ENCODE measurements around the gene TBCA. TPM values are rescaled to one million over a fixed set of nuclear protein-coding genes. Genes with fewer than 3 reads are reported as not detected.

Gene TBCA
- total RNA-seq, 1 donor from 2014 or later = 106 TPM

- Histone ChIP-seq H3K27me3 (ENCODE audit: control insufficient read depth in 3 of 3, insufficient read depth in 3 of 3, low read length in 3 of 3) (no peaks in the 10 kb centered on the region), H3K36me3 (ENCODE audit: control insufficient read depth in 3 of 3, insufficient read depth in 3 of 3, low read length in 3 of 3) (peaks cover 0 to 13% (median 6%) of the 10 kb centered on the region in 3 donors), H3K27ac (ENCODE audit: low read depth, low read length) (no peak overlapping the region), H3K9me3 (ENCODE audit: control insufficient read depth in 3 of 3, low read length in 3 of 3) (peaks cover 0 to 2% (median 0%) of the 10 kb centered on the region in 3 donors), H3K4me1 (ENCODE audit: control insufficient read depth in 3 of 3, insufficient read depth in 3 of 3, low read length in 3 of 3) (no peaks in the 10 kb centered on the region), H3K9ac (ENCODE audit: low read depth in 1 of 3, low read length in 3 of 3) (no peak overlapping the region), H3K4me3 (ENCODE audit: low read length in 3 of 3) (no peak overlapping the region)
Observed at GRCh38 chr5:77693913-77694312, 82.2 kb downstream of the TBCA start.

- H3K4me3 ChIP-seq (ENCODE audit: low read length in 3 of 3) = no peak overlapping the region
- no peaks in the 10 kb centered on the region for H3K9me3 ChIP-seq (ENCODE audit: control insufficient read depth in 3 of 3, low read length in 3 of 3)
- H3K27me3 ChIP-seq (ENCODE audit: control insufficient read depth in 3 of 3, insufficient read depth in 3 of 3, low read length in 3 of 3) = no peaks in the 10 kb centered on the region
- no peaks in the 10 kb centered on the region for H3K36me3 ChIP-seq (ENCODE audit: control insufficient read depth in 3 of 3, insufficient read depth in 3 of 3, low read length in 3 of 3)
- no peak overlapping the region for H3K27ac ChIP-seq (ENCODE audit: low read depth, low read length)
- no peaks in the 10 kb centered on the region for H3K4me1 ChIP-seq (ENCODE audit: control insufficient read depth in 3 of 3, insufficient read depth in 3 of 3, low read length in 3 of 3)
- H3K9ac ChIP-seq (ENCODE audit: low read depth in 1 of 3, low read length in 3 of 3) = no peak overlapping the region
Observed at GRCh38 chr5:77683171-77683732, 92.9 kb downstream of the TBCA start.

GRCh38 chr5:77670526-77670925 is 105.6 kb downstream of the TBCA start:
- no peak overlapping the region for H3K9ac ChIP-seq (ENCODE audit: low read depth in 1 of 3, low read length in 3 of 3)
- no peak overlapping the region for H3K27ac ChIP-seq (ENCODE audit: low read depth, low read length)
- no peaks in the 10 kb centered on the region for H3K36me3 ChIP-seq (ENCODE audit: control insufficient read depth in 3 of 3, insufficient read depth in 3 of 3, low read length in 3 of 3)
- H3K4me3 ChIP-seq (ENCODE audit: low read length in 3 of 3) = no peak overlapping the region
- H3K9me3 ChIP-seq (ENCODE audit: control insufficient read depth in 3 of 3, low read length in 3 of 3) = no peaks in the 10 kb centered on the region
- no peaks in the 10 kb centered on the region for H3K4me1 ChIP-seq (ENCODE audit: control insufficient read depth in 3 of 3, insufficient read depth in 3 of 3, low read length in 3 of 3)
- H3K27me3 ChIP-seq (ENCODE audit: control insufficient read depth in 3 of 3, insufficient read depth in 3 of 3, low read length in 3 of 3) = peaks cover 0 to 3% (median 2%) of the 10 kb centered on the region in 3 donors

- Histone ChIP-seq H3K27ac (ENCODE audit: low read depth, low read length) (no peak overlapping the region), H3K27me3 (ENCODE audit: control insufficient read depth in 3 of 3, insufficient read depth in 3 of 3, low read length in 3 of 3) (peaks cover 0 to 3% (median 2%) of the 10 kb centered on the region in 3 donors), H3K4me3 (ENCODE audit: low read length in 3 of 3) (no peak overlapping the region), H3K9ac (ENCODE audit: low read depth in 1 of 3, low read length in 3 of 3) (no peak overlapping the region), H3K4me1 (ENCODE audit: control insufficient read depth in 3 of 3, insufficient read depth in 3 of 3, low read length in 3 of 3) (no peaks in the 10 kb centered on the region), H3K36me3 (ENCODE audit: control insufficient read depth in 3 of 3, insufficient read depth in 3 of 3, low read length in 3 of 3) (no peaks in the 10 kb centered on the region), H3K9me3 (ENCODE audit: control insufficient read depth in 3 of 3, low read length in 3 of 3) (no peaks in the 10 kb centered on the region)
Observed at GRCh38 chr5:77669677-77670076, 106.5 kb downstream of the TBCA start.

- Histone ChIP-seq H3K9me3 (ENCODE audit: control insufficient read depth in 3 of 3, low read length in 3 of 3) (no peaks in the 10 kb centered on the region), H3K4me1 (ENCODE audit: control insufficient read depth in 3 of 3, insufficient read depth in 3 of 3, low read length in 3 of 3) (no peaks in the 10 kb centered on the region), H3K36me3 (ENCODE audit: control insufficient read depth in 3 of 3, insufficient read depth in 3 of 3, low read length in 3 of 3) (no peaks in the 10 kb centered on the region), H3K9ac (ENCODE audit: low read depth in 1 of 3, low read length in 3 of 3) (no peak overlapping the region), H3K4me3 (ENCODE audit: low read length in 3 of 3) (no peak overlapping the region), H3K27me3 (ENCODE audit: control insufficient read depth in 3 of 3, insufficient read depth in 3 of 3, low read length in 3 of 3) (peaks cover 0 to 6% (median 0%) of the 10 kb centered on the region in 3 donors), H3K27ac (ENCODE audit: low read depth, low read length) (no peak overlapping the region)
Observed at GRCh38 chr5:77663090-77663863, 112.9 kb downstream of the TBCA start.

- Histone ChIP-seq H3K9me3 (ENCODE audit: control insufficient read depth in 3 of 3, low read length in 3 of 3) (no peaks in the 10 kb centered on the region), H3K4me1 (ENCODE audit: control insufficient read depth in 3 of 3, insufficient read depth in 3 of 3, low read length in 3 of 3) (no peaks in the 10 kb centered on the region), H3K9ac (ENCODE audit: low read depth in 1 of 3, low read length in 3 of 3) (no peak overlapping the region), H3K27me3 (ENCODE audit: control insufficient read depth in 3 of 3, insufficient read depth in 3 of 3, low read length in 3 of 3) (peaks cover 0 to 6% (median 0%) of the 10 kb centered on the region in 3 donors), H3K4me3 (ENCODE audit: low read length in 3 of 3) (no peak overlapping the region), H3K27ac (ENCODE audit: low read depth, low read length) (no peak overlapping the region), H3K36me3 (ENCODE audit: control insufficient read depth in 3 of 3, insufficient read depth in 3 of 3, low read length in 3 of 3) (no peaks in the 10 kb centered on the region)
Observed at GRCh38 chr5:77662635-77663034, 113.5 kb downstream of the TBCA start.

- Histone ChIP-seq H3K4me1 (ENCODE audit: control insufficient read depth in 3 of 3, insufficient read depth in 3 of 3, low read length in 3 of 3) (no peaks in the 10 kb centered on the region), H3K27me3 (ENCODE audit: control insufficient read depth in 3 of 3, insufficient read depth in 3 of 3, low read length in 3 of 3) (peaks cover 0 to 8% (median 0%) of the 10 kb centered on the region in 3 donors), H3K27ac (ENCODE audit: low read depth, low read length) (no peak overlapping the region), H3K36me3 (ENCODE audit: control insufficient read depth in 3 of 3, insufficient read depth in 3 of 3, low read length in 3 of 3) (no peaks in the 10 kb centered on the region), H3K4me3 (ENCODE audit: low read length in 3 of 3) (no peak overlapping the region), H3K9me3 (ENCODE audit: control insufficient read depth in 3 of 3, low read length in 3 of 3) (no peaks in the 10 kb centered on the region), H3K9ac (ENCODE audit: low read depth in 1 of 3, low read length in 3 of 3) (no peak overlapping the region)
Observed at GRCh38 chr5:77658662-77659061, 117.5 kb downstream of the TBCA start.

GRCh38 chr5:77651343-77651742 is 124.8 kb downstream of the TBCA start:
- no peaks in the 10 kb centered on the region for H3K36me3 ChIP-seq (ENCODE audit: control insufficient read depth in 3 of 3, insufficient read depth in 3 of 3, low read length in 3 of 3)
- no peak overlapping the region for H3K27ac ChIP-seq (ENCODE audit: low read depth, low read length)
- H3K9ac ChIP-seq (ENCODE audit: low read depth in 1 of 3, low read length in 3 of 3) = no peak overlapping the region
- no peaks in the 10 kb centered on the region for H3K4me1 ChIP-seq (ENCODE audit: control insufficient read depth in 3 of 3, insufficient read depth in 3 of 3, low read length in 3 of 3)
- peaks cover 7 to 20% (median 17%) of the 10 kb centered on the region in 3 donors for H3K27me3 ChIP-seq (ENCODE audit: control insufficient read depth in 3 of 3, insufficient read depth in 3 of 3, low read length in 3 of 3)
- no peaks in the 10 kb centered on the region for H3K9me3 ChIP-seq (ENCODE audit: control insufficient read depth in 3 of 3, low read length in 3 of 3)
- H3K4me3 ChIP-seq (ENCODE audit: low read length in 3 of 3) = no peak overlapping the region

- no peaks in the 10 kb centered on the region for H3K36me3 ChIP-seq (ENCODE audit: control insufficient read depth in 3 of 3, insufficient read depth in 3 of 3, low read length in 3 of 3)
- H3K4me1 ChIP-seq (ENCODE audit: control insufficient read depth in 3 of 3, insufficient read depth in 3 of 3, low read length in 3 of 3) = peaks cover 0 to 2% (median 0%) of the 10 kb centered on the region in 3 donors
- no peaks in the 10 kb centered on the region for H3K9me3 ChIP-seq (ENCODE audit: control insufficient read depth in 3 of 3, low read length in 3 of 3)
- no peak overlapping the region for H3K9ac ChIP-seq (ENCODE audit: low read depth in 1 of 3, low read length in 3 of 3)
- H3K27ac ChIP-seq (ENCODE audit: low read depth, low read length) = no peak overlapping the region
- peaks cover 11 to 23% (median 21%) of the 10 kb centered on the region in 3 donors for H3K27me3 ChIP-seq (ENCODE audit: control insufficient read depth in 3 of 3, insufficient read depth in 3 of 3, low read length in 3 of 3)
- no peak overlapping the region for H3K4me3 ChIP-seq (ENCODE audit: low read length in 3 of 3)
Observed at GRCh38 chr5:77650686-77651085, 125.5 kb downstream of the TBCA start.

GRCh38 chr5:77649776-77650175 is 126.4 kb downstream of the TBCA start:
- Histone ChIP-seq H3K9me3 (ENCODE audit: control insufficient read depth in 3 of 3, low read length in 3 of 3) (no peaks in the 10 kb centered on the region), H3K36me3 (ENCODE audit: control insufficient read depth in 3 of 3, insufficient read depth in 3 of 3, low read length in 3 of 3) (no peaks in the 10 kb centered on the region), H3K4me1 (ENCODE audit: control insufficient read depth in 3 of 3, insufficient read depth in 3 of 3, low read length in 3 of 3) (peaks cover under 1 to 4% (median 1%) of the 10 kb centered on the region in 3 donors), H3K9ac (ENCODE audit: low read depth in 1 of 3, low read length in 3 of 3) (no peak overlapping the region), H3K27ac (ENCODE audit: low read depth, low read length) (no peak overlapping the region), H3K27me3 (ENCODE audit: control insufficient read depth in 3 of 3, insufficient read depth in 3 of 3, low read length in 3 of 3) (peaks cover 17 to 26% (median 25%) of the 10 kb centered on the region in 3 donors), H3K4me3 (ENCODE audit: low read length in 3 of 3) (no peak overlapping the region)
